ENCODE data around the gene NDUFB6.
"Not testable (repeated sequence)": the region's sequence is repeated elsewhere in the genome, so short reads cannot be mapped to it uniquely, and the experiment has no call there.

The NDUFB6 gene

DNA sequence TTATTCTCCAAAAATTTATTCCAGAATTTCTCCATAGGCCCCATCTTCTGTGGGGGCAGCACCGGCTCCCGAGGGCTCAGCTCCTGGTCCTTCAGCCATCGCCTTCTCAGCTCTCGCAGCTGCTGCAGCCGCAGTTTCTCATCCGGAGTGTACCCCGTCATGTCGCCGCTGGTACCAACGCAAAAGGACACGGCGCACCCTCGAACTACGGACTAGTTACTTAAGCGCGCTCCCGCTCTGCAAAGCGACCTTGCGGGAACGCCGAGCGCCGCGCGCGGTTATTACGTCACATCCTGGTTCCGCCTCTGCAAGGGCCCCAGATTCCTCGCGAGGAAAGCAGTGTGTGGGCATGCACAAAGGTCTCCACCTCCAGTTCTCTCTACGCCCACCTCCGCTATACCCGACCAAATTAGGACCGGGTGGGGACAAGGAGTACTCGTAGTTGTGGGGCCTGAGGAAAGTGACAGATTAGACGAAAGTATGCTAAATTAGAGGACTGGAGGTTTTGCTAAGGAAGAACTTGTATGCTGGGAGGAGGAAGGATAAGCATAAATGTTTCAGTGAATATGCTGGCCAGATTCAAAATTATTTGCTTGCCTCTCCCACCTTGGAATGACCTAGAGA, at the start of gene NDUFB6:
NDUFB6 (minus strand) TSS at position 260 of the 624 bp plus-strand sequence; CDS start at position 161, 99 bp downstream.
- peak; percentile 96 for DNase-seq (ENCODE audit: low spot score)

DNA sequence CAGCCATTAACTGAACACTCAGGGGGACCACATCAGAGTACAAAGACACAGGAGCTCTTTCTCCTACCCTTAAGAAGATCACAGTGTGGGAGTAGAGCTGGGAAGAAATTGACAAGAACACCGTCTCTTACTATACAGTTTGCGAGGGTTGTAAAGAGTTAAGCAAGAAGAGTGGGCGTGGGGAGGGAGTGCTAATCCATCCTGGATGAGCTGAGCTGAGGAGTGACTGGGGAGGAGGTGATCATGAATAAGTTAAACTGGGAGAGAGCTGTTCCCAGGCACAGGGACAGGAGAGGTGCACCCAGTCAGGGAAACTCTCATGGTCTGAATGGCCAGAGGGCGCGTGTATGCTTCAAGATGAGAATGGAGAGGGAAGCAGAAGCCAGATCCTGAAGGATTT, 45.3 kb upstream of the NDUFB6 start:
- no peak for DNase-seq (ENCODE audit: low spot score)

DNA sequence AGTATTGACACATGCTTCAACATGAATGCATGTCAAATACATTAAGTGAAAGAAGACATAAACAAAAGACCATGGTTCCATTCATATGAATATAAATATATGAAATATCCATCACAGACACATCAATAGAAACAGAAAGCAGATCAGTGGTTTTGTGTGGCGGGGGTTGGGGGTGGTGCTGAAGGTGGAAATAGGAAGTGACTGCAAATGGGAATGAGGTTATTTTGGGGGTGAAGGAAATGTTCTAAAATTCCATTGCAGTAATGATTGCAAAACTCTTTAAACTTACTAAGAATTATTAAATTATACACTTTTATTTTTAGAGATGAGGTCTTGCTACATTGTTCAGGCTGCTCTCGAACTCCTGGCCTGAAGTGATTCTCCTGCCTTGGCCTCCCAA, 33.9 kb upstream of the NDUFB6 start:
- no peak for DNase-seq (ENCODE audit: low spot score)

DNA sequence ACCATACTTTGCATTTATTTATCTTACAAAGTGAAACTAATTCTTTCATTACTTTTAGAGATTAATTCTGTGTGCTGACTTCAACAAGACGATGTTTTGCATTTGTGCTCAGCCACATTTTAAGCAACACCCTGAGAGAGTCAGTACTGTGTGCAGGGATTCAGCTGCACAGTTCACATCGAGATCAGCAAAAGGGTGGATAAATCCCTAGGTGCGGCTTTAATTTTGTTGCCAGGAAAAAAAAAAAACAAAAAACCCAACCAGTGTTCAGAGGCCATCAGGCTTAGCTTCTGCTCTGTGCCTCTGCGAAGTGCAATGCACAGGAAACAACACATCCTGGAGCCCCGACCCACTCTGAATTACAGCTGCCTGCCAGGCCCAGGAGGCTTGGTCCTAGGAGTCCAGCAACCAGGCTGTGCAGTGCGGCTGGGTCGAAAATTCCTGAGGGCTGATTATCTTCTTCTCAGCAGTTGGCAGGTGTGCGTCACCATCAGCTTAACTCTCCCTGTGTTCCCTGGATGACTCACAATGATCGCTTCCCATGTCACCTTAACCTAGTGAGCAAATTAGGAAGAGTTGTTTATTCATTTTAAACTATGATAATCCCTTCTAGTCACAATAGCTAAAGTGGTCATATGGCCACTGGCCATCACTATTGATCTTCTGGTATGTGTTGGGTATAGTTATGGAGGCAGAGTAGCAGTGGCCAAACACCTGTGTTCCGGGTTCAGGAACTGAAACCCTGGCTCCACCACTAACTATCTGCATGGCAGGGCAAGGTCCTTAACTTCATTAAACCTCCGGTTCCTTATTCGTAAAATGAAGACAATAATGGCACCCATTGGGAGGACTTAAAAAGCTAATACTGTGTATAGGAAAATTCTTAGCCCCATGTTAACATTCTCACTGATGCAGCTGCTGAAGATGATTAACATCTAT, 31.2 kb upstream of the NDUFB6 start:
- no peak for DNase-seq (ENCODE audit: low spot score)

DNA sequence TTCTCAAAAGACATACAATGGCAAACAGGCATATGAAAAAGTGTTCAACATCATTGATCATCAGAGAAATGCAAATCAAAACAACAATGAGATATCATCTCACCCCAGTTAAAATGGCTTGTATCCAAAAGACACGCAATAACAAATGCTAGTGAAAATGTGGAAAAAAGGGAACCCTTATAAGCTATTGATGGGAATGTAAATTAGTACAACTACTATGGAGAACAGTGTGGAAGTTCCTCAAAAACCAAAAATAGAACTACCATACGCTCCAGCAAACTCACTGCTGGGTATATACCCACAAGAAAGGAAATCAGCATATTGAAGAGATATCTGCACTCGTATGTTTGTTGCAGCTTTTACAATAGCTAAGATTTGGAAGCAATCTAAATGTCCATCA, 26.1 kb upstream of the NDUFB6 start:
- not testable (repeated sequence) for DNase-seq (ENCODE audit: low spot score)

DNA sequence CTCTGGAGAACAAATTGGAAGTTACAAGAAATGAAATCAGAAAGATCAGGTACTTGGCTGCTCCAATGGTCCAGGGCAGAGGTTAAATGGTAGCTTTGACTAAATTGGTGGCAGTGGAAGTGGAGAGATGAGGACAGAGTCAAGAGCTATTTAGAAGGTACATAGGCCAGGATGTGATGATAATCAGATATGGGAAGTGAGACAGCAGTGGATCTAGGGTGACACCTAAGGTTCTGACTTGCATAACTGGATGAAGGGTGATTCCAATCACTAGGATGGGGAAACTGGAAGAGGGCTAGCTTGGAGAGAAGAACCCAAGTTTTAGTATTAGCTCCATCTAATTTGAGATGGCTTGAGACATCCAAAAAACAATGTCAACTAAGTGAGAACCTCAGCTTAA, 24.0 kb upstream of the NDUFB6 start:
- DNase-seq (ENCODE audit: low spot score): no peak

DNA sequence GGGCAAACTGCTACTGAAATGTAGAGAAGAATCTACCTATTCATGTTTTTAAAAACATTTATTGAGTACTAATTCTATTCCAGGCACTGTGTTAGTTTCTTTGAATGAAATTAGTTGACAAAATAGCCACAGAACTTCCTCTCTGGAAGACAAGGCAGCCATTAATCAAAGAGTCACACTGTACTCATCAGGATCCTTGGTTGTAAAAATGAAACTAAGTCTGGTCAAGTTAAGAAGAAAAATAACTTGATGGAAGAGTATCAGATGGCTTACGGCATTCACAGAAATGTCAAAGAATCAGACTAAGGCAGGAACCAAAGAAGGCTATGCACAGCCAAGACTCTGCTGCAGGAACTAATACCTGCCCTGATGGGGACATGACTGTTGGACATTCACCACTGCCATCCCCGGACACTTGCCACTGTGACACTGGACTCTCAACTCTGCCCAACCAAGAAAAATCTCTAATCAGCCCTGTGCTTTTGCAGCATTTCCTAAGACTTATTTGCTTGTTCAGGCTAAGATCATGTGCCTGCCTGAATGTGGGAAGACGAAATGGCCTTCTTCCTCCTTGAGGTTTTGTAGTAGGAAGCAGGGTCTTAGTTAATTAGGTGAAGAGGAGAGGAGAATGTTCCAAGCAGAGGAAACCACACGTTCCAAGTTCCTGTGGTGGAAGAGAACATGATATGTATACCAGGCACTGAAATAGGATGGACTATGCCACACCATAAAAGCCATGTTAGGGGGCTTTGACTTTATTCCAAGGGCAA, 23.3 kb upstream of the NDUFB6 start:
- no peak for DNase-seq (ENCODE audit: low spot score)

DNA sequence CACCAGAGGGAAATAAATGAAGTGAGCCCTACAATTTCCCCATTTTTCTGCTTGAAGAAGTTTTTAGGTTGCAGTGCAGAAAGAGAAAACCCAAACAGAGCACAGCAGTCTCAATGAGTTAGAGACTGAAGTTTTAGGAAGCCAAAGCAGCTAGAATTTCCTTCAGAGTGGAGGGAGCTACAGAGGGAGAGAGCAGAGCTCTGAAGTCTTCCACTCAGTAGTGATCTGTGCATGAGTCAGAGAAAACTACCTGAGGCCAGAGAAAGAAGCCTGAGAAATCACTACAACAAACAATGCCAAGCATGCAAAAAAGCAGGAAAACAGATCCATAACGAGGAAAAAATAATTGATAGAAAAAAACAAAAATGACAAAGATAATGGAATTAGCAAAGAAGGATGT, 17.9 kb upstream of the NDUFB6 start:
- no peak for DNase-seq (ENCODE audit: low spot score)

DNA sequence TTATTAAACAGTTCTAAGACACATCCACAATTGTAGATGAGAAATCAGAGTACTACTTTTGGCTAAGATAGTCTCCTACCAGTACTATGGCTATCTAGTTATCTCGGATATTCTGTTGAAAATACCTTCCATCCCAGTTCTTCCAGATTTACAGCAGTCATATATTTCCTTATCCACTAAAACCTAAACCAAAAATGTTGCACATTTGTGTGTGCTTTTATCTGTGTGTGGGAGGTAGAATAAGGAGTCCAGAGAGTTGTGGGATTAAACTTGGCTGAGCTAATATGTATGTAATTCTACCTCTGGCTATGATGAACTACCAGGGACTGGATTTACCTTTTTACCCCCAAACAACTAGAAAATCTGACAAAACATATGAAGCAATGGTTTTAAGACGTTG, 17.5 kb upstream of the NDUFB6 start:
- DNase-seq (ENCODE audit: low spot score): no peak

DNA sequence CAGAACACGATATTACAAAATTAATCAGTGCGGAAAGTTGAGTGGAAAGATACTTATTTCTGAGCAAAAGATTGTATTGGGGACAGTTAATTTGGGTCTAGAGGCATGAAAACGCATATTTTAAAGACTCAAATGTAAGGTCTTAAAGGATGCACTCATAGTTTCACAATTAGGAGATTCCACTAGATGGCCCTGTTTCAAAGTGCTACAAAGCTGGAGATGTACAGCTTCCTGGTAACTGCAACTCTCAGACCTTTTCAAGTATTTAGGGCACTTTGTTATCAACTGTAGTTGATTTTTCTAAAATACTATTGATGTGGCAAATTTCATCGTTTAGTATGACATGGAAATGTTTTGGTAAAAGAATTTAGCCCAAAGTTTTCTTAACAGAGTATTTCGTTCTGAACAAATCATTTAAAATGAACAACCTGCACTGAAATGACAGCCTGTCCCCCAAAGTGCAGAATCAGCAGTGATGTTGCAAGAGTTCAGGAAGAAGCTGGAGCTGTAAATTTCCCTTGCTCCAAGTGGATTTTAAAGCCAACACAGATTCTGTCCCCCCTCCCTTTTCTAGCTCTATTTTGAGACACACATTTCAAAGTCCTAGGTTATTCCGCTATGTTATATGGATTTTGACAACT, 16.2 kb upstream of the NDUFB6 start:
- peak; percentile 79 for DNase-seq (ENCODE audit: low spot score)

DNA sequence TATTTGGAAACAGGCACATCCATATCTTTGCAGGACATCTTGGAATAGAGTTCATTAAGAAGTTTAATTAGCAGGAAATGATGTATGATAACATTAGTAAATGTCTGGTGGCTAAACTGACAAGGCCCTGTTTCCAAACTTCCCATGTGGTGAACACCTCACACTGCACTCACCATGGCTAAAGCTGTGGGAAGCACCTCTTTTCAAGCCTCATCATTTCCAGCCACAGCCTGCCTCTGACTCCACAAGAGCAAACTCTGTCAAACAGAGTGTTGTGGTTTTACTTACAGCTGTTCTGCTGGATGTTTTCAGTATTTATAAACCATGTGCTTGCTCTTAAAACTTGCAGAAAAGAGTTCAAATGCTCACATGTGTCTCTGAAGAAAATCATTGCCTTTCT, 14.9 kb upstream of the NDUFB6 start:
- no peak for DNase-seq (ENCODE audit: low spot score)

DNA sequence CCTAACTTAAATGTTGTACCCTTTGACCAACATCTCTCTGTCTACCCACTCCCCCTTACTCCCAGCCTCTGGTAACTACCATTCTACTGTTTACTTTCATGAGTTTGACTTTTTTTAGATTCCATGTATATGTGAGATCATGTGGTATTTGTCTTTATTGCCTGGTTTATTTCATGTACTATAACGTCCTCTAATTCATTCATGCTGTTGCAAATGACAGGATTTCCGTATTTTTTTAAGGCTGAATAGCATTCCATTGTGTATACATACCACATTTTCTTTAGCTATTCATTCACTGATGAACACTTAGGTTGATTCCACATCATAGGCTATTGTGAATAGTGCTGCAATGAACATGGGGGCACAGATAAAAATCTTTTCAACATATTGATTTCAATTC, 11.8 kb upstream of the NDUFB6 start:
- no peak for DNase-seq (ENCODE audit: low spot score)

DNA sequence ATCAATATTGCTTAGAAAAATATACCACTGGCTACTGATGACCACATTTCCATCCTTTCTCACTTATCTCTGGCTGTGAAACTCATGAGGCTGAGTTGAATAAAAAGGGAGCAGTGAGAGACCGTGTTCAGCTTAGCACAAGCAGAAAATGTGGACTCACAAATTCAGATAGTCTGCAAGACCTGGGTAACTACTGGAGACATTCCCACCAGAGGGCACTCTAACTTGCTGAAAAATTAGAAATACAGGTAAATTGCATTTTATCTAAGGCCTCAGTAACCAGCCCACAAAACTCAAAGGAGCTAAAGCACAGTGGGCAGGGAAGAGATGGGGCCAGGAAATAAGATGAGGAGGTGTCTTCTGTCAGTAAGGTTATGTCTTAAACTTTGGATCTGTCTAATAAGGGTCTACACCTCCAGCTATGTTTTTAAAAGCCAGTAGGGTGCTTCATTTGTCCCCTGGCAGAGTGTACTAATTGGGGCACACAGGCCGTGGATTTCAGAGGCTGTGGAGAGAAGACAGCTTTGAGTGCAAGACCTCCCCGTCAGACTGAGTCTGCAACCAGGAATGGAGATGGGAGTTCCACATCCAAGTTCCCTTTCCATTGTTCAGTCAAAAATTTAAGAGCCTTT, 8.7 kb upstream of the NDUFB6 start:
- no peak for DNase-seq (ENCODE audit: low spot score)

DNA sequence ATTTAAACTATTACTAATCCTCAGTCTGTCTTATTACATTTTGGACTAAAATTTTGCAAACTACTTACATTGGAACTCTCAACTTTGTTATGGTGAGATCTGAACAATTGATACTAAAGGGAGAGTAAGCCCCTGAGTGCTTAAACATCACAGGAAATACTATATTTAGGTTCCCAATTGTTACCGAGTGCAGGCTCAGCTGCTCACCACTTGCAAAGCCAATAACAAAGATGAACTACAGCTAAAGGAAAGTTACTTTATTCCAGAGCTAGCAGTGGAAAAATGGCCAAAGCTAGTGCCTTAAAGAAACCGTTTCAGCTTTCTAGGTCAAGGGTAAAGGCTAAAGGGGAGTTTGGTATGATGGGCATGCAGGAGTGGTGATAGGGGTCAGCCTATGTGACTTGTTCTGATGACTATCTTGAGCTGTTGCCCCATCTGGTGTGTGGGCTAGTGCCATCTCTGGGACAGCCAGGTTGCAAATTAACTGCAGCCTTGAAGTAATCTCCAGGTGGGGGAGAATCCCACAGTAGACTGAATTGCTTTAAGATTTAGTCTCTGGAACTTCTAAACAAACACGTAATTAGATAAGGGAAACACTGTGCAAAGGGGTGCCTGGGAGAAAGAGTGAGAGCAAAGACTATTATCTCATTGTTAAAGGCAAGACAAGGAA, 7.8 kb upstream of the NDUFB6 start:
- DNase-seq (ENCODE audit: low spot score): no peak

DNA sequence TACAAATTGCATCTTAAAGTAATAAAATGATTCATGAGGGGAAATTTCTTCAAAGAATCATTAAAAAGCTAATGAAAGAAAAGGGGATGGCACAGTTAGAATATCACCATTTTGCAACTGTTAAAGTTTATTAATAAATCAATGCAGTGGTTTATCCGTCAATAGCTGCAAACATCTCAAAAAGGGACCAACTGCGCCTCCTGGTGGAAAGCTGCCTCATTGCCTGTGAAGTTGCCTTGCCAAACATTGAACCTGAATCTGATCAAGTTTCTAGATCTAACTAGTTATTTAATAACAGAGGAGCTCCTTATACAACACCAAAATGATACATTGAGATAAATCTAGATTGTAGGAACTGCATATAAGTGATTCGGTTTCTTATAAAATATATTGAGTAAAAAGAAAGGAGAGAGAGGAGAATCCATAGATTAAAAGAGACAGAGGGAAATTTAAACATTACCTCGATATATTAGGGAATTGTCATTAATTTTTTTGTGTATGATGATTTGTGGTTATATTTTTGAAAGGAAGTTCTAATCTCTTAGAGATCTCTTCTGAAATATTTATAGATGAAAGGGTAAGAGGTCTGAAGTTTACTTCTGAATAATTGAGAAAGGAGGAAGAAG, 6.9 kb upstream of the NDUFB6 start:
- DNase-seq (ENCODE audit: low spot score): peak; percentile 54

DNA sequence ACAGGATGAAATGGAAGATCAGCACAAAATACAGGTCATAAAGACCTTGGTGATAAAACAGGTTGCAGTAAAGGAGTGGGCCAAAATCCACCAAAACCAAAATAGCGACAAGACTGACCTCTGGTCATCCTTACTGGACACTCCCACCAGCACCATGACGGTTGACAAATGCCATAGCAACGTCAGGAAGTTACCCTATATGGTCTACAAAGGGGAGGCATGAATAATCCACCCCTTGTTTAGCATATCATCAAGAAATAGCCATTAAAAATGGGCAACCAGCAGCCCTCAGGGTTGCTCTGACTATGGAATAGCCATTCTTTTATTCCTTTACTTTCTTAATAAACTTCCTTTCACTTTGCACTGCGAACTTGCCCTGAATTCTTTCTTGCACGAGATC, 6.0 kb upstream of the NDUFB6 start:
- no peak for DNase-seq (ENCODE audit: low spot score)

DNA sequence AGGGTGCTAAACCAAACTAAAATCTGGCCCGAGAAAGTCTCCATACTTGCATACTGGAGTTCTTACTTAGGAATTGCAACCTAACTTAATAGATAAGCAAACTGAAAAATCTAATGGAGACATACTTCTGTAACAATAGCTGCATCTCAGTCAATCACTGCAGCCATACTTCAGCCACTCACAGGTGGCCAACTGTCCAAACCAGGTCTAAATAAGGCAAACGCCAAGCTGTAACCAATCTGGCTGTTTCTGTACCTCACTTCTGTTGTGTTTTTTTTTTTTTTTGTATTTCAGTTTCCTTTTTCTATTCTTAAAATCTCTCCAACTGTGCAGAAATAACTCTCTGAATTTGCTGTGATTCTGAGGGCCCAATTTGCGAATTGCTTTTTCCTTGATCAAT, 4.4 kb upstream of the NDUFB6 start:
- DNase-seq (ENCODE audit: low spot score): no peak

DNA sequence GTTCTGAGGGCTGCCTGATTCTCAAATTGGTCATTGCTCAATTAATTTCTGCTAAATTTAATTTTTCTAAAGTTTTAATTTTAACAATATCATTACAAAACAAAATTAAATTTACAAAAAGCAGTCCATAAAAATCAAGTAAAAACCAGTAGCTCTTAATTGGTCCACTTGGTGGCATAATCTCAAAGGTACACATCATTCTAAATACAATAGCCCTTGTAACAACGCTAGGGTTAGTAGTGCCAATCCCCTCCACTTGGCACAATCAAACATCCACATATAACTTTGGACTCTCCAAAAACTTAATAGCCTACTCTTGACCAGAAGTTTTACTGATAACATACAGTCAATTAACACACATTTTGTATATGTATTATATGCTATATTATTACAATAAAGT, 1.9 kb upstream of the NDUFB6 start:
- DNase-seq (ENCODE audit: low spot score): no peak

DNA sequence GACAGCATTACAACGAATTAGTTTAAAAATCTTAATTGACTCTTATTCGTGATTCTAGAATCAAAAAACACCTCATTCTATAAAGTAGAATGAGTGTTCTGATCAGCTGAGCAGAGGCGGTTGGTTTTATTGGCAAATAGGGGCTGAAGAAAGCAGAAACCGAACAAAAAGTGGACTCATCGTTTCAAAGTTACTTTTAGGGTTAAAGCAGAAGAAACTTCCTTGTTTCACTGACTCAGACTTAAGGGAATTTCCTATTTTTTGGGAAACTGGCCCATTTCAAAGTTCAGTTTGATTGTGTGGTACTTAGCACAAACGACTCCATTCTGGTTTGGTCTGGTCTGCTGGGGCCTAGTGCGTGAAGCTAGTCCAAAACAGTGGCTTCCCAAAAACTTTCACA, 862 bp upstream of the NDUFB6 start:
- no peak for DNase-seq (ENCODE audit: low spot score)

DNA sequence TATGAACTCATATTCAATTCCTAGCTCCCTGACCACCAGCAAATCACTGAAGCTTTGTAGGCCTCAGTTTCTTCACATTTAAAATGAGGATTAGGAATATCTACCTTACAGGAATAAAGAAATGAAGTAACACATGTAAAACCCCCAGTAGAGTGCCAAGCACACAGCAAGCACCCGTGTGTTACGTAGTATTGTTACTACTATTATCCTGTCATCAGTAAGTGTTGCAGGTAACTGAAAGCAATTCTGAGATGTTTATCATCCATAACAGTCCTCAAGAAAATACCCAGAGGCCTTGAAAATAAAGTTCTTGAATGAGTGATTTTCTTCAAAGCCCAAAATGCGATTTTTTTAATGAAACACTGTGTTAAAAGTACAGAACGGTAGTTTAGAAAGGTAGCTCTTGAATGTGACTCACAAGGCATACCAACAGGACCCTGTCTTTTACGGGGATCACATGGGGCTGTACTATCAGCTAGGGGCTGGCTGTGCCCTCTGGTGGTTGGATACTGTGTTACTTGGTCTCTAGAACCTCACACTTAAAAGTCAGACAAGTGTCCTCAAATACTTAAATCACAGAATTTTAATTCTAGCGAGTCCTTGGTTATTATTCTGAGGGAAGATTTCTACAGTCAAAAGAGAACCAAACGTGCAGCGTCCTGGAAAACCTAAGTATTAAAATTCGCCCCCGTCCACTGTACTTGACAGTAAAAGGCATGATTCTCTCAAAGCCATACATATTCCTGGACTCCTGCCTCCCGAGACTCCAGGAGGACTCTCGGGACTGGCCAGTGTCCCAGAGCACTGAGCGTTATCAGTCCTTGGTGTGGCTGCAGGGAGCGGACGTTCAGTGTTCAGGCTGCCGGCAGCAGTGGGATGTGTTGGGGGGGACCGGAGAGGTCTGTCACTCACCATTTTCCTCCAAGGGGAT, 725 bp downstream of the NDUFB6 start:
- peak; percentile 84 for DNase-seq (ENCODE audit: low spot score)
